Muscle layer of duodenum (tissue), 2 donors: ENCODE data around the gene MBD2.
"Not testable (repeated sequence)": the region's sequence is repeated elsewhere in the genome, so short reads cannot be mapped to it uniquely, and the experiment has no call there.

Experiments used
- H3K27ac ChIP-seq: one replicate; pipeline ENCODE4 v1.7.0; 2013; ENCODE audit warnings: mild to moderate bottlenecking, low read length
- H3K27me3 ChIP-seq: one replicate; pipeline ENCODE4 v1.7.0; 2013; ENCODE audit warnings: low read depth, mild to moderate bottlenecking, control low read depth, low read length
- H3K36me3 ChIP-seq, 2 donors: one replicate each; pipeline ENCODE4 v1.7.0; 2013; ENCODE audit warnings: low read length in 2 of 2, control low read depth in 1 of 2, mild to moderate bottlenecking in 1 of 2; ENCODE audit not compliant: insufficient read depth in 2 of 2, control insufficient read depth in 1 of 2
- H3K4me1 ChIP-seq, 2 donors: one replicate each; pipeline ENCODE4 v1.7.0; 2013; ENCODE audit warnings: low read length in 2 of 2, mild to moderate bottlenecking in 2 of 2, control low read depth in 1 of 2, moderate library complexity in 1 of 2; ENCODE audit not compliant: insufficient read depth in 2 of 2, control insufficient read depth in 1 of 2
- H3K4me3 ChIP-seq, 2 donors: one replicate each; pipeline ENCODE4 v1.7.0; 2013; ENCODE audit warnings: low read length in 2 of 2, low read depth in 1 of 2, mild to moderate bottlenecking in 1 of 2
- H3K9me3 ChIP-seq, 2 donors: one replicate each; pipeline ENCODE4 v1.7.0; 2013; ENCODE audit warnings: low read length in 2 of 2, control low read depth in 1 of 2, mild to moderate bottlenecking in 1 of 2; ENCODE audit not compliant: control insufficient read depth in 1 of 2
- donor health status: healthy.

Gene MBD2

GRCh38 chr18:54210463-54210862, 14.0 kb downstream of the MBD2 start:
- Histone ChIP-seq H3K4me3 (no peak overlapping the region), H3K27me3 (no peaks in the 10 kb centered on the region), H3K36me3 (no peaks in the 10 kb centered on the region), H3K27ac (no peak overlapping the region), H3K4me1 (peaks cover 0 to 15% of the 10 kb centered on the region in 2 donors), H3K9me3 (no peaks in the 10 kb centered on the region)

GRCh38 chr18:54209471-54210180, 14.8 kb downstream of the MBD2 start:
- Histone ChIP-seq H3K27ac (peak overlapping the region; percentile 33), H3K4me1 (peaks cover 0 to 15% of the 10 kb centered on the region in 2 donors)

GRCh38 chr18:54206447-54206846, 18.0 kb downstream of the MBD2 start:
- no peaks in the 10 kb centered on the region for H3K27me3 ChIP-seq
- peaks cover 5 to 12% of the 10 kb centered on the region in 2 donors for H3K36me3 ChIP-seq
- no peak overlapping the region for H3K4me3 ChIP-seq
- no peaks in the 10 kb centered on the region for H3K9me3 ChIP-seq
- H3K4me1 ChIP-seq, result peaks cover 0 to 13% of the 10 kb centered on the region in 2 donors
- H3K27ac ChIP-seq, result no peak overlapping the region

More at GRCh38 chr18:54209471-54210180, 14.8 kb downstream of the MBD2 start:
- no peaks in the 10 kb centered on the region for H3K9me3 ChIP-seq
- H3K27me3 ChIP-seq, result no peaks in the 10 kb centered on the region
- H3K4me3 ChIP-seq, result no peak overlapping the region
- H3K36me3 ChIP-seq, result no peaks in the 10 kb centered on the region

GRCh38 chr18:54205959-54206358, 18.5 kb downstream of the MBD2 start:
- Histone ChIP-seq H3K9me3 (no peaks in the 10 kb centered on the region), H3K4me3 (no peak overlapping the region), H3K36me3 (peaks cover 5 to 17% of the 10 kb centered on the region in 2 donors), H3K27me3 (no peaks in the 10 kb centered on the region), H3K27ac (no peak overlapping the region), H3K4me1 (peaks cover 0 to 13% of the 10 kb centered on the region in 2 donors)

- Histone ChIP-seq H3K4me1 (peaks cover 0 to 13% of the 10 kb centered on the region in 2 donors), H3K36me3 (peaks cover 5 to 17% of the 10 kb centered on the region in 2 donors)
- not testable (repeated sequence) for H3K9me3 ChIP-seq, H3K4me3 ChIP-seq, H3K27ac ChIP-seq, H3K27me3 ChIP-seq
Measured at GRCh38 chr18:54205448-54205847, 19.0 kb downstream of the MBD2 start.

GRCh38 chr18:54204883-54205282, 19.6 kb downstream of the MBD2 start:
- Histone ChIP-seq H3K9me3 (no peaks in the 10 kb centered on the region), H3K4me3 (no peak overlapping the region), H3K27me3 (no peaks in the 10 kb centered on the region), H3K36me3 (peaks cover 5 to 17% of the 10 kb centered on the region in 2 donors), H3K27ac (no peak overlapping the region), H3K4me1 (peaks cover 0 to 13% of the 10 kb centered on the region in 2 donors)

- no peak overlapping the region for H3K27ac ChIP-seq
- peaks cover 0 to 7% of the 10 kb centered on the region in 2 donors for H3K4me1 ChIP-seq
- H3K4me3 ChIP-seq, result no peak overlapping the region
- no peaks in the 10 kb centered on the region for H3K9me3 ChIP-seq
- no peaks in the 10 kb centered on the region for H3K27me3 ChIP-seq
- H3K36me3 ChIP-seq, result peaks cover 5 to 17% of the 10 kb centered on the region in 2 donors
Measured at GRCh38 chr18:54203914-54204313, 20.6 kb downstream of the MBD2 start.

- Histone ChIP-seq H3K27ac (no peak overlapping the region), H3K9me3 (no peaks in the 10 kb centered on the region), H3K4me3 (no peak overlapping the region), H3K4me1 (peaks cover 0 to 7% of the 10 kb centered on the region in 2 donors), H3K27me3 (no peaks in the 10 kb centered on the region), H3K36me3 (peaks cover 7 to 20% of the 10 kb centered on the region in 2 donors)
Measured at GRCh38 chr18:54202851-54203250, 21.6 kb downstream of the MBD2 start.

- Histone ChIP-seq H3K36me3 (peaks cover 6 to 23% of the 10 kb centered on the region in 2 donors), H3K9me3 (no peaks in the 10 kb centered on the region), H3K4me1 (no peaks in the 10 kb centered on the region), H3K27ac (no peak overlapping the region), H3K4me3 (no peak overlapping the region), H3K27me3 (no peaks in the 10 kb centered on the region)
Measured at GRCh38 chr18:54197747-54198411, 26.6 kb downstream of the MBD2 start.

- no peaks in the 10 kb centered on the region for H3K9me3 ChIP-seq
- no peak overlapping the region for H3K4me3 ChIP-seq
- H3K4me1 ChIP-seq, result no peaks in the 10 kb centered on the region
- H3K36me3 ChIP-seq, result peaks cover 2 to 8% of the 10 kb centered on the region in 2 donors
- no peak overlapping the region for H3K27ac ChIP-seq
- no peaks in the 10 kb centered on the region for H3K27me3 ChIP-seq
Measured at GRCh38 chr18:54193786-54194185, 30.7 kb downstream of the MBD2 start.

GRCh38 chr18:54192900-54193299, 31.6 kb downstream of the MBD2 start:
- Histone ChIP-seq H3K4me3 (no peak overlapping the region), H3K27me3 (no peaks in the 10 kb centered on the region), H3K9me3 (no peaks in the 10 kb centered on the region), H3K36me3 (peaks cover 0 to 5% of the 10 kb centered on the region in 2 donors), H3K4me1 (no peaks in the 10 kb centered on the region), H3K27ac (no peak overlapping the region)
